ENCODE measurements around the gene DDX49.

- TF ChIP-seq, protein P1, sequence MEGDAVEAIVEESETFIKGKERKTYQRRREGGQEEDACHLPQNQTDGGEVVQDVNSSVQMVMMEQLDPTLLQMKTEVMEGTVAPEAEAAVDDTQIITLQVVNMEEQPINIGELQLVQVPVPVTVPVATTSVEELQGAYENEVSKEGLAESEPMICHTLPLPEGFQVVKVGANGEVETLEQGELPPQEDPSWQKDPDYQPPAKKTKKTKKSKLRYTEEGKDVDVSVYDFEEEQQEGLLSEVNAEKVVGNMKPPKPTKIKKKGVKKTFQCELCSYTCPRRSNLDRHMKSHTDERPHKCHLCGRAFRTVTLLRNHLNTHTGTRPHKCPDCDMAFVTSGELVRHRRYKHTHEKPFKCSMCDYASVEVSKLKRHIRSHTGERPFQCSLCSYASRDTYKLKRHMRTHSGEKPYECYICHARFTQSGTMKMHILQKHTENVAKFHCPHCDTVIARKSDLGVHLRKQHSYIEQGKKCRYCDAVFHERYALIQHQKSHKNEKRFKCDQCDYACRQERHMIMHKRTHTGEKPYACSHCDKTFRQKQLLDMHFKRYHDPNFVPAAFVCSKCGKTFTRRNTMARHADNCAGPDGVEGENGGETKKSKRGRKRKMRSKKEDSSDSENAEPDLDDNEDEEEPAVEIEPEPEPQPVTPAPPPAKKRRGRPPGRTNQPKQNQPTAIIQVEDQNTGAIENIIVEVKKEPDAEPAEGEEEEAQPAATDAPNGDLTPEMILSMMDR (IDR thresholded peaks at IDR 0.05): no peak
- TF ChIP-seq POLR2A (IDR thresholded peaks at IDR 0.05) (no peak), POLR2AphosphoS5 (IDR thresholded peaks at IDR 0.05) (no peak)
Observed at GRCh38 chr19:18964121-18964520, 44.6 kb downstream of the DDX49 start.

Measured in upper lobe of left lung (tissue), 4 donors.